AG10803 (cell line): ENCODE measurements around the gene CCT2.

ENCODE experiments used
- DNase-seq: peaks from one replicate; pipeline ENCODE4 v3.0.0; 2010; ENCODE audit warnings: low read depth
- H3K4me3 ChIP-seq: 2 replicates; pipeline ENCODE4 v1.5.1; 2011; ENCODE audit warnings: mild to moderate bottlenecking, low read length, control low read depth
- CTCF ChIP-seq: conservative IDR thresholded peaks from 2 replicates; pipeline ENCODE4 v1.5.1; 2011; ENCODE audit warnings: mild to moderate bottlenecking, low read length, control low read depth, inconsistent platforms

The CCT2 gene

GRCh38 chr12:69620921-69621320 is 35.7 kb downstream of the CCT2 start:
- no peak for TF ChIP-seq CTCF
- no peak overlapping the region for H3K4me3 ChIP-seq
- peak; percentile 2 for DNase-seq

- no peak overlapping the region for H3K4me3 ChIP-seq
- no peak for DNase-seq
- TF ChIP-seq CTCF = no peak
These were observed 36.3 kb downstream of the CCT2 start for GRCh38 chr12:69621551-69621950.

- TF ChIP-seq CTCF = no peak
- no peak overlapping the region for H3K4me3 ChIP-seq
- DNase-seq = no peak
These were observed 38.7 kb downstream of the CCT2 start for GRCh38 chr12:69623970-69624369.

- H3K4me3 ChIP-seq = no peak overlapping the region
- no peak for DNase-seq
- no peak for TF ChIP-seq CTCF
These were observed 42.2 kb downstream of the CCT2 start for GRCh38 chr12:69627501-69627900.

GRCh38 chr12:69630191-69630590 is 44.9 kb downstream of the CCT2 start:
- DNase-seq = peak; percentile 8
- no peak overlapping the region for H3K4me3 ChIP-seq
- peak; percentile 42 for TF ChIP-seq CTCF

- no peak; the same call in 1 of the 2 replicates for TF ChIP-seq CTCF
- H3K4me3 ChIP-seq = no peak overlapping the region
- DNase-seq = no peak
These were observed 47.8 kb downstream of the CCT2 start for GRCh38 chr12:69633061-69633460.

GRCh38 chr12:69639400-69640016 is 54.2 kb downstream of the CCT2 start:
- peak; percentile 69 for DNase-seq

More at GRCh38 chr12:69639400-69640016, 54.2 kb downstream of the CCT2 start:
- peak; percentile 96 for TF ChIP-seq CTCF
- H3K4me3 ChIP-seq = no peak overlapping the region
